GM12874 (cell line): ENCODE results near the gene USP36.

ENCODE experiments used
- CTCF ChIP-seq: IDR thresholded peaks from 2 replicates; pipeline ENCODE4 v1.5.1; 2011; ENCODE audit warnings: low read depth, mild to moderate bottlenecking, control low read depth, low read length, moderate library complexity; ENCODE audit not compliant: insufficient read depth

Gene USP36

GRCh38 chr17:78883533-78884131 is 43.0 kb upstream of the USP36 start:
- TF ChIP-seq CTCF: no peak

GRCh38 chr17:78883089-78883532 is 42.5 kb upstream of the USP36 start:
- TF ChIP-seq CTCF: no peak

- TF ChIP-seq CTCF: no peak
Observed at GRCh38 chr17:78882540-78883088, 42.0 kb upstream of the USP36 start.

GRCh38 chr17:78879635-78880186 is 39.1 kb upstream of the USP36 start:
- no peak for TF ChIP-seq CTCF

GRCh38 chr17:78878871-78879527 is 38.4 kb upstream of the USP36 start:
- TF ChIP-seq CTCF: no peak

- TF ChIP-seq CTCF: no peak
Observed at GRCh38 chr17:78878261-78878660, 37.6 kb upstream of the USP36 start.

- TF ChIP-seq CTCF: no peak
Observed at GRCh38 chr17:78876094-78876597, 35.5 kb upstream of the USP36 start.
